HG03139 (cell line): ENCODE measurements around the gene SYDE2.

Source experiments
- ATAC-seq: cut with Tn5 transposase; IDR thresholded peaks from one replicate; pipeline ENCODE4 v1.9.1; 2021; ENCODE audit not compliant: unreplicated experiment

Gene SYDE2

DNA sequence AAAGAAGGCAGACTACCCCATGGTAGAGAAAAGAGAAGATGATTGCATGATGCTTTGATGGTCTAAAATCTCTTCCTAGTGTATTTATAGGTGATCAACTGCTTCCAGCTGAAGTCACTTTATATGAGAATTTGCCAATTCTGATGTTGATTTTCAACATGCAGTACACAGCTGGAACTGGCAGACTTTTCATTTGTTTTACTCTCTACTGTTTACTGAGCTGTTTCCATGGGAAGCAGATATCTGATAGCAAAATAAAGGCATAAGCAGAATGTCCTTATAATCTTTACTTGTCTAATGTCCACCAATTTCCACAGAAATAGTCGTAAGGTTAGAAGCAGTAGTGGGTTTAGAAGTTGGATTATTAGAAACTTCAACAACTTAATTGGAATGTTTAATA, 74.9 kb downstream of the SYDE2 start:
- no peak for ATAC-seq

DNA sequence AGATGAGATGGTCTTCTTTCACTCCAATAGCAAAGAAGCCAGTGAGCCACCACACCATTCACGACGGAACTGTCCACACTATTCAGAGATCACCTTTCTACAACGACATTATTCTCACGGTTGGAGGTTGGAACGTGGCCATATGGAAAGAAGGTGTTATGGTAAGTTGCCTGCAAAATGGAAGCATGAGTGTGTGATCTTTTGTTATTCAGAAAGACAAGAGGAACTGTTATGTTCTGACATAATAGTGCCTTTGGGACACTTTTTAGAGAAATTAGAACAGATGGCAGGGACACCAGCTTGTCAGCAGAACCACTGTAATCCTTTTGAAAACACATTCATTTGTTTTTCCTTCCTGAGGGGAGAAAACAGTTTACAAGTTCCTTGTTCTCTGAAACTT, 76.7 kb downstream of the SYDE2 start:
- ATAC-seq, result no peak

DNA sequence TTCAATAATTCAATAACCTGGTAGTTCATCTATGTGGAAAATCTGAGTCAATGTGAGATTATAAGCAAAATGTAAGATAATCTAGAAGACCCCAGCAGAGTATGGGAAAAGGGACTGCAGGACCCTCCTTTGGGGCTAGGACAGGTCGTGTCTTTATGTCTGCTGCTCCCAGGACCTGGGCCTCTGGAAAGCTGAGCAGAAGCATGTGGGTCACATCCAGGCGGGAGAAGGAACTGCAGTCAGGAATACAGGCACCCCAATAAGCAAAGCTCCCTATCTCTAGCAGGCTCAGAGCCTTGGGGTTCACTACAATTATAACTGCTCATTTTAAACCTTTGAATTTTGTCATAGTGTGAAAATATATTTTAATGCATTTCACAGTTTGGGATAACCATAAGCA, 78.6 kb downstream of the SYDE2 start:
- ATAC-seq, result no peak

DNA sequence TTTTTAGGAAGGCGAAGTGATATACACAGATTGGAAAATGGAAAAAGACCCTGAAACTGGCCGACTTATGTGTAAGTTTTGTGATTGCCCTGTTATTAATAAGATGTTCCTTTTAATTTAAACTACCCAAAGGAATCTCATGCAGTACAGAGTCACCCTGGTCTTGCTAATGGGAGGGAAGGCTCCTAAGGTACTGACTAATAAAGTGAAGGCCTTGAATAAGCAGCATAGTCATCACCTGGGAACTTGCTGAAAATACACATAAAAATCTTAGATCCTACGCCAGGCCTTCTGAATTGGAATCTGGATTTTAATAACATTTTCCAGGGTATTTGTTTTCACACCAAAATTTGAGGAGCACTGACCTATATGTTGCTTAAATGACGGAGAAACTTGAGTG, 79.1 kb downstream of the SYDE2 start:
- no peak for ATAC-seq

DNA sequence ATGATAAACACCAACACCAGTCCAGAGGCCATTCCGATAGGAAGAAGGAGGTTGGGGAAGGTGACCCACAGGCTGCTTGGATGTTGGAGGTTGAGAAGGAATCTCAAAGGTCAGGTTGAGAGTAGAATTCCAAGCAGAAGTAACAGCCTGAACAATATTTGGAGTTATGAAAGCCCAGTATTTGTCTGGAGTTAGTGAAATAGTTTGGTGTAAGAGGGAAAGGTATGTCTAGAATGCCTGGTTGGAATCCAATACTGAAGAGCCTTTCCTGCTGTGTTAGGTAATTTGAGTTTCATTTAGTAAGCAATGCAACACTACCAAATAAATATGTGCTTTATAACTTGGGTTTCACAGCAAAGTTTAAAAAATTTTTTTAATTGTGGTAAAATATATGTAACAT, 82.1 kb downstream of the SYDE2 start:
- no peak for ATAC-seq

DNA sequence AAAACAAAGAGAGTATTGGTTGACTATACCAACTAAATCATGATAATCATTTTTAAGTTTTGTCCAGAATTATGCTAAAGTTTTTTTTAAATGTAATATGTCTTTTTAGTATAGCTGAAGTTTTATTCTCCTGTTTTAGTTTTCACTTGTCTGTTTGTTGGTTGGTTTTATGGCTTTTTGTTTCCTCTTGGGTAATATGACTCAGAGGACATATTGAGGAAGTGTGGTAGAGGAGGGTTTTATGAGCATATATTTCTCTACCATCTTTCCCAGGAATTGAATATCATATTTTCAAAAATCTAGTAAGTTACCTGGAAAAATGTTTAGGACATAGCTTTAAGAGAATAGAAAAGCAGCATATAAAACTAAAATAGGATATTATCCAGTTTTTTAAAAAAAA, 84.0 kb downstream of the SYDE2 start:
- no peak for ATAC-seq

DNA sequence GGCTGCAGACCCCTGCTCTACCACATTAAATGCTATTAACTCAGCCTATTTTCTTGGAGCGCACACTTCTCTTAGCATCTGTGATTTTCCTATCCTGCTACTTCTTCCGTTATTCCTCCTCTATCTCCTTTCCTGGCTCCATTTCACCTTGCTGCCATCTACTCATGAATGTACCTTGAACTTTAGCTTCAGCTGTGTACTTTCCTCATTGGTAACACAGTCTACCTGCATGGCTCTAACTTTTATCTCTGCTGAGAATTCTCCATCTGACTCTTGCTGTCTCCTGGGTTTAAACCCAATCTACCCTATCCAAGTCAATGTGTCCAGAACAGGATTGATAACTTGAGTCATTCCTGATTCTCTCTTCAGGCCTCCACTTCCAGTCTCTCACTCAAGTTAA, 84.9 kb downstream of the SYDE2 start:
- ATAC-seq, result no peak

DNA sequence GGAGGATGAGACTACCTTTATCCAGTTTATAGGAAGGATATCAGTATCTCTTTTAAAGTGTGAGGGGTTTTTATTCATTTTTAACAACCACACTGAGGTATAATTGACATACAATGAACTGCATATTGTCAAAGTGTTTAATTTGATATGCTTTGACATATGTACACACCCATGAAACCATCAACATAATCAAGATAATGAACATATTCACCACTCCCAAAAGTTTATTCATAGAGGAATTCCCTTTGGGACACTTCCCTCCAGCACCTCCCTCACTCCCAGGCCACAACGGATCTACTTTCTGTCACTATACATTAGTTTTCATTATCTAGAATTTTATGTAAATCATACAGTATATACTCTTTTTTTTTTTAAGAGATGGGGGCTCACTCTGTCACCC, 89.1 kb downstream of the SYDE2 start:
- no peak for ATAC-seq

DNA sequence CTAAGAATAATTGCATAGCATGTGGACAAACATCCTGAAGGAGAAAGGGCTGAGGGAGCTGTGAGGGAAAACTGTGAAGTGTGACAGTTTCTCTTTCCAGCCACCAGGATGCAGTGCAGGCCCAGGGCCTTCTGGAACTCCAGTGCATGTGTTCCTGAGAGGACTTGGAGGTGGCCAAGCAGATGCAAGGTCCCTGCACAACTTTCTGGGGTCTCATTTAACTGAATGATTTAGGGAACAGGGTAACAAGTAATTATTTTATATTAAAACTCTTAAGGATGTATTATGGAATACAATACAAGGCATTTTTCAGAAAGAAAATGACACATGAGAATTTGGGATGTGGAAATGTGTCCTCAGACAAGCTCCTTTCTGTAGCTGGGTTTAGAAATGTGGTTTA, 91.3 kb downstream of the SYDE2 start:
- ATAC-seq, result peak; percentile 67
